ENCODE results near the gene MEOX1.

GRCh38 chr17:43663383-43663782, 1.7 kb upstream of the MEOX1 start:
- TF ChIP-seq CTCF (IDR thresholded peaks at IDR 0.05; ENCODE audit: insufficient read depth, low read depth, low read length) (no peak), EZH2 (IDR thresholded peaks at IDR 0.05; ENCODE audit: insufficient read depth, low read length) (no peak)
